ENCODE results near the gene LPP. TPM values are rescaled to one million over a fixed set of nuclear protein-coding genes. Genes with fewer than 3 reads are reported as not detected.

The LPP gene
- total and polyA plus RNA-seq, 2 donors from 2014 or later: 6.7 to 233 TPM

DNA sequence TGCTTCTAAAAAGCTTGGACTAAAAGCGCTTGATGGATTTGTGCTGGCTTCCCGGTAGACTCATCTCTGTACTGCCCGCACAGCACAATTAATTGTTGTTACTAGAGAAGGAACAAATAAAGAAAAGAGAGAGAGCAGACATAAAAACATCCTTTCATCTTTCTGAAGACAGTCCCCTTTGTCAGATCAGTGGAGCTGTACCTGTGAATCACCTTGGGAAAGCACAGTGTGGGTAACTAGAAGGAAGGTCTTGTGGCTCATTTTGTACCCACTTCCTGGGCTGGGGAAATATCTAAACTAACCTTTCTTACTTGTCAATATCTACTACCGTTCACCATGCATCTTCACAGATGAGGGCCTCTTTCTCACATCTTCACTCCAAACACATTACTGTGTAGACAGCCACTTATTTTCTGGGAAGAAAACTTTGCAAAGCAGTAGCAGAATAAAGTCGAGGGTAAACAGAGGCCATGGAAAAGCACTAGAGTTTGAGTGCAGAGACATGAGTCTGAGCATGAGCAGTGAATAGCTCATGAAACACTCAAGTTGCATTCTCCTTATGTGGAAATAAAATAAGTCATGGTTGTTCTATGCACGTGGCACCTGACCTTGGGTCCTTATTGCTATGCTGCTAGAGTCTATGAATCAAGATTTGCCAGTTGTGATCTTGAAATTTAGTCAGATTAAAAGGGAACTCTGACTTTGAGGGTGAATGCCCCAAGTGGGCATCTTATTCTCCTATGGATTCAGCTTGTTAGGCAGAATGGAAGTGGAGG is 169.3 kb downstream of the LPP start:
- H3K36me3 ChIP-seq (ENCODE audit: control insufficient read depth in 2 of 3, insufficient read depth in 3 of 3, low read length in 3 of 3): no peaks in the 10 kb centered on the region
- H3K27me3 ChIP-seq (ENCODE audit: control insufficient read depth, insufficient read depth, low read length): no peaks in the 10 kb centered on the region
- H3K4me3 ChIP-seq (ENCODE audit: low read length in 3 of 3): no peak overlapping the region
- H3K9ac ChIP-seq (ENCODE audit: low read length in 3 of 3): no peak overlapping the region
- TF ChIP-seq CTCF (IDR thresholded peaks at IDR 0.05; ENCODE audit: borderline replicate concordance, extremely low read depth, insufficient read depth): no peak
- no peaks in the 10 kb centered on the region for H3K9me3 ChIP-seq (ENCODE audit: control insufficient read depth in 2 of 3, insufficient read depth in 1 of 3, low read length in 3 of 3)
- FAIRE-seq (no peak), DNase-seq (no peak)
- intact Hi-C loops (cut with DNase I): no loop called here
- H3K27ac ChIP-seq (ENCODE audit: low read depth in 2 of 2, low read length in 2 of 2): no peak overlapping the region
- H3K4me1 ChIP-seq (ENCODE audit: control insufficient read depth in 2 of 3, insufficient read depth in 2 of 3, low read depth in 1 of 3, low read length in 3 of 3): no peaks in the 10 kb centered on the region

GRCh38 chr3:188326111-188326510 is 172.2 kb downstream of the LPP start:
- Histone ChIP-seq H3K27me3 (ENCODE audit: control insufficient read depth, insufficient read depth, low read length) (no peaks in the 10 kb centered on the region), H3K9ac (ENCODE audit: low read length in 3 of 3) (no peak overlapping the region), H3K4me1 (ENCODE audit: control insufficient read depth in 2 of 3, insufficient read depth in 2 of 3, low read depth in 1 of 3, low read length in 3 of 3) (no peaks in the 10 kb centered on the region), H3K9me3 (ENCODE audit: control insufficient read depth in 2 of 3, insufficient read depth in 1 of 3, low read length in 3 of 3) (no peaks in the 10 kb centered on the region), H3K36me3 (ENCODE audit: control insufficient read depth in 2 of 3, insufficient read depth in 3 of 3, low read length in 3 of 3) (no peaks in the 10 kb centered on the region), H3K27ac (ENCODE audit: low read depth in 2 of 2, low read length in 2 of 2) (no peak overlapping the region), H3K4me3 (ENCODE audit: low read length in 3 of 3) (no peak overlapping the region)
- TF ChIP-seq CTCF (IDR thresholded peaks at IDR 0.05; ENCODE audit: borderline replicate concordance, extremely low read depth, insufficient read depth): no peak
- DNase-seq: peak in 1 of 5 donors; percentile 45
- intact Hi-C loops (cut with DNase I): no loop called here
- FAIRE-seq: no peak

DNA sequence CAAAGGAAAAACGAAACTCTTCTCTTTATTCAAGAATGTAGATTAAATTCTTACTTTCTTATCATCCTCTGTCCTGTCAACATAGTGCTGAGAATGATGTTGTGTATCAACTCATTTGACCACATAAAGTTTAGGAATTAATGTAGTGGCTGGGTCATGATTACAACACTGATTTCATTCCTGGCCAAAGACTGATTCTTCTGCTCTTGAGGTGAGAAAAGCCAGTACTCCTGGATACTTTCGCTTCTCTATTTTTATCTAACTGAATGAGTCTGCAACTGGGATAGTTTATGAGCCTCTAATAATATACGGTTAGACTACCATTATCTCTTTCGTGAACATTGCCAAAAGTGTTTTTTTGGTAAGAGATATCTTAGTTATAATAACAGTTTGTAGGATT is 173.0 kb downstream of the LPP start:
- intact Hi-C loops (cut with DNase I): no loop called here
- no peaks in the 10 kb centered on the region for H3K36me3 ChIP-seq (ENCODE audit: control insufficient read depth in 2 of 3, insufficient read depth in 3 of 3, low read length in 3 of 3)
- FAIRE-seq (no peak), DNase-seq (no peak)
- H3K9ac ChIP-seq (ENCODE audit: low read length in 3 of 3): no peak overlapping the region
- H3K4me3 ChIP-seq (ENCODE audit: low read length in 3 of 3): no peak overlapping the region
- H3K27ac ChIP-seq (ENCODE audit: low read depth in 2 of 2, low read length in 2 of 2): no peak overlapping the region
- no peaks in the 10 kb centered on the region for H3K9me3 ChIP-seq (ENCODE audit: control insufficient read depth in 2 of 3, insufficient read depth in 1 of 3, low read length in 3 of 3)
- no peaks in the 10 kb centered on the region for H3K4me1 ChIP-seq (ENCODE audit: control insufficient read depth in 2 of 3, insufficient read depth in 2 of 3, low read depth in 1 of 3, low read length in 3 of 3)
- no peaks in the 10 kb centered on the region for H3K27me3 ChIP-seq (ENCODE audit: control insufficient read depth, insufficient read depth, low read length)
- TF ChIP-seq CTCF (IDR thresholded peaks at IDR 0.05; ENCODE audit: borderline replicate concordance, extremely low read depth, insufficient read depth): no peak

All from kidney (tissue), 14 donors.